ENCODE data around the gene TP53AIP1. TPM values are rescaled to one million over a fixed set of nuclear protein-coding genes. Genes with fewer than 3 reads are reported as not detected.

The TP53AIP1 gene
- total RNA-seq, 2 experiments from 2014 or later, result not detected

GRCh38 chr11:128941573-128942271, 949 bp downstream of the TP53AIP1 start:
- CTCF ChIA-PET, result interaction anchor here (2.3 kb wide), 1 partner anchor 57 kb away, joined by 8 read pairs; no protein-coding TSS in a partner anchor
- DNase-seq, result no peak

GRCh38 chr11:128941110-128941509, 1.6 kb downstream of the TP53AIP1 start:
- Mint-ChIP-seq H3K9me3 (no peaks in the 10 kb centered on the region), H3K27me3 (ENCODE audit: low read depth) (no peaks in the 10 kb centered on the region), H3K4me3 (no peak overlapping the region), H3K27ac (no peak overlapping the region), H3K36me3 (ENCODE audit: low read depth) (no peaks in the 10 kb centered on the region), H3K4me1 (ENCODE audit: low read depth) (no peaks in the 10 kb centered on the region)
- intact Hi-C loops (cut with micrococcal nuclease), result no loop called here
- CTCF ChIA-PET, result interaction anchor here (2.3 kb wide), 1 partner anchor 56 kb away, joined by 8 read pairs; no protein-coding TSS in a partner anchor
- no peak for DNase-seq

More at GRCh38 chr11:128941573-128942271, 949 bp downstream of the TP53AIP1 start:
- H3K27me3 Mint-ChIP-seq (ENCODE audit: low read depth), result no peaks in the 10 kb centered on the region
- H3K9me3 Mint-ChIP-seq, result no peaks in the 10 kb centered on the region
- no peaks in the 10 kb centered on the region for H3K4me1 Mint-ChIP-seq (ENCODE audit: low read depth)
- no peak overlapping the region for H3K27ac Mint-ChIP-seq
- no peaks in the 10 kb centered on the region for H3K36me3 Mint-ChIP-seq (ENCODE audit: low read depth)
- H3K4me3 Mint-ChIP-seq, result no peak overlapping the region
- intact Hi-C loops (cut with micrococcal nuclease), result no loop called here

GRCh38 chr11:128940603-128941002, 2.1 kb downstream of the TP53AIP1 start:
- no peaks in the 10 kb centered on the region for H3K36me3 Mint-ChIP-seq (ENCODE audit: low read depth)
- intact Hi-C loops (cut with micrococcal nuclease), result no loop called here
- DNase-seq, result no peak
- no peaks in the 10 kb centered on the region for H3K9me3 Mint-ChIP-seq
- H3K27me3 Mint-ChIP-seq (ENCODE audit: low read depth), result no peaks in the 10 kb centered on the region
- H3K27ac Mint-ChIP-seq, result no peak overlapping the region
- no peaks in the 10 kb centered on the region for H3K4me1 Mint-ChIP-seq (ENCODE audit: low read depth)
- H3K4me3 Mint-ChIP-seq, result no peak overlapping the region
- CTCF ChIA-PET, result interaction anchor here (1.1 to 2.3 kb wide), 2 partner anchors 36 to 56 kb away, joined by 3 to 8 read pairs; no protein-coding TSS in a partner anchor

GRCh38 chr11:128940156-128940555, 2.5 kb downstream of the TP53AIP1 start:
- intact Hi-C loops (cut with micrococcal nuclease), result no loop called here
- Mint-ChIP-seq H3K27ac (no peak overlapping the region), H3K4me1 (ENCODE audit: low read depth) (no peaks in the 10 kb centered on the region), H3K27me3 (ENCODE audit: low read depth) (no peaks in the 10 kb centered on the region), H3K36me3 (ENCODE audit: low read depth) (no peaks in the 10 kb centered on the region), H3K9me3 (no peaks in the 10 kb centered on the region), H3K4me3 (no peak overlapping the region)
- CTCF ChIA-PET, result interaction anchor here (1.1 to 2.3 kb wide), 3 partner anchors 9 to 55 kb away, joined by 3 to 8 read pairs (median 5); no protein-coding TSS in a partner anchor
- no peak for DNase-seq

GRCh38 chr11:128939591-128939990, 3.1 kb downstream of the TP53AIP1 start:
- no peaks in the 10 kb centered on the region for H3K27me3 Mint-ChIP-seq (ENCODE audit: low read depth)
- CTCF ChIA-PET, result interaction anchor here (1.1 to 2.3 kb wide), 3 partner anchors 9 to 55 kb away, joined by 3 to 8 read pairs (median 5); no protein-coding TSS in a partner anchor
- H3K27ac Mint-ChIP-seq, result no peak overlapping the region
- H3K4me1 Mint-ChIP-seq (ENCODE audit: low read depth), result no peaks in the 10 kb centered on the region
- H3K9me3 Mint-ChIP-seq, result no peaks in the 10 kb centered on the region
- no peak overlapping the region for H3K4me3 Mint-ChIP-seq
- intact Hi-C loops (cut with micrococcal nuclease), result no loop called here
- H3K36me3 Mint-ChIP-seq (ENCODE audit: low read depth), result no peaks in the 10 kb centered on the region
- no peak for DNase-seq

- Mint-ChIP-seq H3K4me1 (ENCODE audit: low read depth) (no peaks in the 10 kb centered on the region), H3K27ac (no peak overlapping the region), H3K36me3 (ENCODE audit: low read depth) (no peaks in the 10 kb centered on the region), H3K27me3 (ENCODE audit: low read depth) (no peaks in the 10 kb centered on the region), H3K4me3 (no peak overlapping the region), H3K9me3 (no peaks in the 10 kb centered on the region)
- CTCF ChIA-PET, result interaction anchor here (1.2 to 2.2 kb wide), 3 partner anchors 10 to 53 kb away, joined by 3 to 5 read pairs (median 4); no protein-coding TSS in a partner anchor
- DNase-seq, result no peak
- intact Hi-C loops (cut with micrococcal nuclease), result no loop called here
These were observed 4.3 kb downstream of the TP53AIP1 start for GRCh38 chr11:128938156-128938885.

- no peaks in the 10 kb centered on the region for H3K4me1 Mint-ChIP-seq (ENCODE audit: low read depth)
- H3K36me3 Mint-ChIP-seq (ENCODE audit: low read depth), result no peaks in the 10 kb centered on the region
- no peaks in the 10 kb centered on the region for H3K27me3 Mint-ChIP-seq (ENCODE audit: low read depth)
- CTCF ChIA-PET, result interaction anchor here (0.5 to 1.7 kb wide), 3 partner anchors 9 to 52 kb away, joined by 3 to 4 read pairs (median 3); no protein-coding TSS in a partner anchor
- intact Hi-C loops (cut with micrococcal nuclease), result no loop called here
- no peak for DNase-seq
- no peak overlapping the region for H3K4me3 Mint-ChIP-seq
- no peak overlapping the region for H3K27ac Mint-ChIP-seq
- no peaks in the 10 kb centered on the region for H3K9me3 Mint-ChIP-seq
These were observed 5.2 kb downstream of the TP53AIP1 start for GRCh38 chr11:128937480-128937879.

GRCh38 chr11:128936606-128937251, 5.9 kb downstream of the TP53AIP1 start:
- Mint-ChIP-seq H3K9me3 (no peaks in the 10 kb centered on the region), H3K27ac (no peak overlapping the region), H3K4me1 (ENCODE audit: low read depth) (no peaks in the 10 kb centered on the region), H3K27me3 (ENCODE audit: low read depth) (no peaks in the 10 kb centered on the region), H3K36me3 (ENCODE audit: low read depth) (no peaks in the 10 kb centered on the region), H3K4me3 (no peak overlapping the region)
- intact Hi-C loops (cut with micrococcal nuclease), result no loop called here
- no peak for DNase-seq
- CTCF ChIA-PET, result interaction anchor here (0.9 to 1.5 kb wide), 2 partner anchors 12 to 19 kb away, joined by 3 read pairs; no protein-coding TSS in a partner anchor

GRCh38 chr11:128934926-128935325, 7.7 kb downstream of the TP53AIP1 start:
- CTCF ChIA-PET, result interaction anchor here (1.2 kb wide), 1 partner anchor 50 kb away, joined by 4 read pairs; no protein-coding TSS in a partner anchor
- Mint-ChIP-seq H3K27me3 (ENCODE audit: low read depth) (no peaks in the 10 kb centered on the region), H3K4me3 (no peak overlapping the region), H3K36me3 (ENCODE audit: low read depth) (no peaks in the 10 kb centered on the region), H3K4me1 (ENCODE audit: low read depth) (no peaks in the 10 kb centered on the region), H3K27ac (no peak overlapping the region), H3K9me3 (no peaks in the 10 kb centered on the region)
- DNase-seq, result no peak
- intact Hi-C loops (cut with micrococcal nuclease), result no loop called here

- DNase-seq, result no peak
- CTCF ChIA-PET, result interaction anchor here (1.2 kb wide), 1 partner anchor 49 kb away, joined by 4 read pairs; no protein-coding TSS in a partner anchor
- Mint-ChIP-seq H3K27ac (no peak overlapping the region), H3K4me1 (ENCODE audit: low read depth) (peaks cover 3% of the 10 kb centered on the region), H3K36me3 (ENCODE audit: low read depth) (no peaks in the 10 kb centered on the region), H3K27me3 (ENCODE audit: low read depth) (no peaks in the 10 kb centered on the region), H3K4me3 (no peak overlapping the region), H3K9me3 (no peaks in the 10 kb centered on the region)
- intact Hi-C loops (cut with micrococcal nuclease), result no loop called here
These were observed 8.3 kb downstream of the TP53AIP1 start for GRCh38 chr11:128934351-128934750.

GRCh38 chr11:128933481-128934178, 9.0 kb downstream of the TP53AIP1 start:
- H3K4me1 Mint-ChIP-seq (ENCODE audit: low read depth), result peaks cover 5% of the 10 kb centered on the region

More at GRCh38 chr11:128933481-128934178, 9.0 kb downstream of the TP53AIP1 start:
- Mint-ChIP-seq H3K27me3 (ENCODE audit: low read depth) (no peaks in the 10 kb centered on the region), H3K27ac (no peak overlapping the region), H3K4me3 (no peak overlapping the region), H3K36me3 (ENCODE audit: low read depth) (no peaks in the 10 kb centered on the region), H3K9me3 (no peaks in the 10 kb centered on the region)
- CTCF ChIA-PET, result no interaction called here
- no peak for DNase-seq
- intact Hi-C loops (cut with micrococcal nuclease), result no loop called here

All from activated naive CD4-positive, alpha-beta T cell treated with anti-CD3 and anti-CD28 coated beads for 36 hours (primary cell).